Astrocyte (in vitro differentiated cells and primary cell): ENCODE results near the gene BATF2. TPM values are rescaled to one million over a fixed set of nuclear protein-coding genes. Genes with fewer than 3 reads are reported as not detected.
A peak's percentile ranks its signal among the peaks of the same experiment; 100 is the strongest.
"Not testable (repeated sequence)": the region's sequence is repeated elsewhere in the genome, so short reads cannot be mapped to it uniquely, and the experiment has no call there.

Experiments used
- DNase-seq: peaks from one replicate; pipeline ENCODE4 v3.0.0-alpha.2; 2010; ENCODE audit warnings: low read depth
- FAIRE-seq: peaks from 2 replicates; lab custom pipeline; 2011; peaks lifted over from hg19 to GRCh38; lab: Jason Lieb, UNC
- H2AFZ ChIP-seq: 2 replicates; pipeline ENCODE4 v1.6.0; 2012; ENCODE audit warnings: low read depth, low read length, inconsistent platforms
- H3K27ac ChIP-seq: 2 replicates; pipeline ENCODE4 v1.5.1; 2011; ENCODE audit warnings: low read depth, low read length, inconsistent platforms
- H3K27me3 ChIP-seq: 2 replicates; pipeline ENCODE4 v1.6.0; 2011; ENCODE audit warnings: low read length, inconsistent platforms; ENCODE audit not compliant: insufficient read depth
- H3K36me3 ChIP-seq: 2 replicates; pipeline ENCODE4 v1.5.1; 2011; ENCODE audit warnings: low read length, inconsistent platforms; ENCODE audit not compliant: insufficient read depth
- H3K4me1 ChIP-seq: 2 replicates; pipeline ENCODE4 v1.5.1; 2011; ENCODE audit warnings: low read length, inconsistent platforms; ENCODE audit not compliant: insufficient read depth
- H3K4me2 ChIP-seq: 2 replicates; pipeline ENCODE4 v1.6.0; 2012; ENCODE audit warnings: low read length, inconsistent platforms
- H3K4me3 ChIP-seq: 2 replicates; pipeline ENCODE4 v1.5.1; 2011; ENCODE audit warnings: low read depth, mild to moderate bottlenecking, low read length, inconsistent platforms; ENCODE audit not compliant: insufficient read depth
- H3K79me2 ChIP-seq: 2 replicates; pipeline ENCODE4 v1.6.0; 2012; ENCODE audit warnings: mild to moderate bottlenecking, low read length, inconsistent platforms; ENCODE audit not compliant: insufficient read depth
- H3K9ac ChIP-seq: 2 replicates; pipeline ENCODE4 v1.6.0; 2012; ENCODE audit warnings: mild to moderate bottlenecking, low read length, inconsistent platforms
- H3K9me3 ChIP-seq: 2 replicates; pipeline ENCODE4 v1.5.1; 2012; ENCODE audit warnings: low read depth, mild to moderate bottlenecking, low read length, inconsistent platforms; ENCODE audit not compliant: insufficient read depth
- H4K20me1 ChIP-seq: 2 replicates; pipeline ENCODE4 v1.6.0; 2012; ENCODE audit warnings: low read length, inconsistent platforms; ENCODE audit not compliant: insufficient read depth
- H3K27ac Mint-ChIP-seq: one replicate; pipeline ENCODE4 v1.8.0; 2021; ENCODE audit warnings: mild to moderate bottlenecking, mixed read lengths; ENCODE audit not compliant: unreplicated experiment
- H3K27me3 Mint-ChIP-seq: one replicate; pipeline ENCODE4 v1.8.0; 2021; ENCODE audit warnings: low read depth, mixed read lengths; ENCODE audit not compliant: unreplicated experiment
- H3K36me3 Mint-ChIP-seq: one replicate; pipeline ENCODE4 v1.8.0; 2021; ENCODE audit warnings: low read depth, mixed read lengths; ENCODE audit not compliant: unreplicated experiment
- H3K4me1 Mint-ChIP-seq: one replicate; pipeline ENCODE4 v1.8.0; 2021; ENCODE audit warnings: low read depth, mixed read lengths; ENCODE audit not compliant: unreplicated experiment
- H3K4me3 Mint-ChIP-seq: one replicate; pipeline ENCODE4 v1.8.0; 2021; ENCODE audit warnings: mild to moderate bottlenecking, moderate library complexity, mixed read lengths; ENCODE audit not compliant: unreplicated experiment
- H3K9me3 Mint-ChIP-seq: one replicate; pipeline ENCODE4 v1.8.0; 2021; ENCODE audit warnings: mild to moderate bottlenecking, mixed read lengths; ENCODE audit not compliant: unreplicated experiment
- CTCF ChIP-seq: IDR thresholded peaks from 2 replicates; pipeline ENCODE4 v1.5.1; 2011; ENCODE audit warnings: low read depth, mild to moderate bottlenecking, inconsistent platforms, low read length, moderate library complexity; ENCODE audit not compliant: insufficient read depth
- EZH2 ChIP-seq: IDR thresholded peaks from 2 replicates; pipeline ENCODE4 v1.6.1; 2012; ENCODE audit warnings: mild to moderate bottlenecking, low read length, inconsistent platforms; ENCODE audit not compliant: insufficient read depth
- total RNA-seq: library from RNA; stranded (reverse); gene quantifications from 2 replicates; pipeline ENCODE4 v1.2.1, GENCODE V29; 2021

BATF2 gene
- total RNA-seq, 1 donor from 2014 or later, result 4.5 TPM

- Mint-ChIP-seq H3K9me3 (no peaks in the 10 kb centered on the region), H3K27ac (peak within 1 kb of the TSS; percentile 70), H3K4me1 (no peaks in the 10 kb centered on the region), H3K4me3 (peak within 1 kb of the TSS; percentile 77), H3K27me3 (no peaks in the 10 kb centered on the region), H3K36me3 (peaks cover 5% of the 10 kb centered on the region)
- no peaks in the 10 kb centered on the region for H3K36me3 ChIP-seq
- peak within 1 kb of the TSS; percentile 46 for H3K27ac ChIP-seq
- peak within 1 kb of the TSS; percentile 69 for H3K4me3 ChIP-seq
- H3K9me3 ChIP-seq, result no peaks in the 10 kb centered on the region
- peak within 1 kb of the TSS; percentile 82 for H3K4me2 ChIP-seq
- TF ChIP-seq CTCF (peak; percentile 47), EZH2 (no peak)
- H3K9ac ChIP-seq, result peak within 1 kb of the TSS; percentile 74
- peak within 1 kb of the TSS; percentile 88 for H2AFZ ChIP-seq
- DNase-seq, result peak; percentile 96
- no peaks in the 10 kb centered on the region for H4K20me1 ChIP-seq
- no peaks in the 10 kb centered on the region for H3K79me2 ChIP-seq
- H3K4me1 ChIP-seq, result no peaks in the 10 kb centered on the region
- FAIRE-seq, result no peak
- no peaks in the 10 kb centered on the region for H3K27me3 ChIP-seq
Observed at GRCh38 chr11:65027213-65028067, 30.7 kb upstream of the BATF2 start, which contains the start of gene SNX15. Gene SNX15, plus strand, starts transcription at chr11:65027439. Its CDS starts 99 bp downstream, at chr11:65027538.

- DNase-seq (no peak), FAIRE-seq (no peak)
- Mint-ChIP-seq H3K4me1 (no peaks in the 10 kb centered on the region), H3K27me3 (peaks cover 2% of the 10 kb centered on the region), H3K36me3 (peaks cover 11% of the 10 kb centered on the region), H3K27ac (no peak overlapping the region), H3K9me3 (no peaks in the 10 kb centered on the region), H3K4me3 (peak overlapping the region; percentile 77)
- H3K4me1 ChIP-seq, result no peaks in the 10 kb centered on the region
- no peaks in the 10 kb centered on the region for H3K27me3 ChIP-seq
- no peaks in the 10 kb centered on the region for H3K79me2 ChIP-seq
- H2AFZ ChIP-seq, result peak overlapping the region; percentile 88
- no peaks in the 10 kb centered on the region for H4K20me1 ChIP-seq
- peak overlapping the region; percentile 0 for H3K27ac ChIP-seq
- H3K9me3 ChIP-seq, result no peaks in the 10 kb centered on the region
- H3K36me3 ChIP-seq, result no peaks in the 10 kb centered on the region
- peak overlapping the region; percentile 69 for H3K4me3 ChIP-seq
- TF ChIP-seq EZH2 (no peak), CTCF (no peak)
- H3K9ac ChIP-seq, result peak overlapping the region; percentile 74
- H3K4me2 ChIP-seq, result peak overlapping the region; percentile 82
Observed at GRCh38 chr11:65026810-65027209, 30.0 kb upstream of the BATF2 start.

DNA sequence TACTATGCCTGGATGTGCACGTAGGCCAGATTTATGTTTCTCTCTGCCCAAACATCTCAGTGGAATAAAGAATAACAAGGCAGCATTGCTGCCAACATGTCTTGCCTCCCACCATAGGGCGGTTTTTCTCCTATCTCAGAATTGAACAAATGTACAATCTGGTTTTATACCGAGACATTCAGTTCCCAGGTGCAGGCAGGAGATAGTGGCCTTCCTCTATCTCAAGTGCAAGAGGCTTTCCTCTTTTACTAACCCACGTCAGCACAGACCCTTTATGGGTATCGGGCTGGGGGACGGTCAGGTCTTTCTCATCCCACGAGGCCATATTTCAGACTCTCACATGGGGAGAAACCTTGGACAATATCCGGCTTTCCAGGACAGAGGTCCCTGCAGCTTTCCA lies 26.7 kb upstream of the BATF2 start:
- H3K36me3 Mint-ChIP-seq, result peaks cover 15% of the 10 kb centered on the region
- not testable (repeated sequence) for H3K27ac Mint-ChIP-seq, H3K79me2 ChIP-seq, H3K4me3 ChIP-seq, H3K27ac ChIP-seq, H2AFZ ChIP-seq, H3K36me3 ChIP-seq, H3K27me3 Mint-ChIP-seq, DNase-seq, H3K4me3 Mint-ChIP-seq, H4K20me1 ChIP-seq, H3K4me1 ChIP-seq, H3K4me2 ChIP-seq, H3K9me3 Mint-ChIP-seq, H3K9ac ChIP-seq, H3K27me3 ChIP-seq, FAIRE-seq, H3K9me3 ChIP-seq, H3K4me1 Mint-ChIP-seq
